ENCODE data around the gene TPD52L2.
"Not testable (repeated sequence)": the region's sequence is repeated elsewhere in the genome, so short reads cannot be mapped to it uniquely, and the experiment has no call there.

Gene TPD52L2

GRCh38 chr20:63926298-63926697 is 61.2 kb downstream of the TPD52L2 start:
- FAIRE-seq (peak; percentile 86), DNase-seq (ENCODE audit: insufficient read length, low spot score) (no peak)

- peak; percentile 65 for FAIRE-seq
- no peak for DNase-seq (ENCODE audit: insufficient read length, low spot score)
Measured at GRCh38 chr20:63929071-63929470, 64.0 kb downstream of the TPD52L2 start.

GRCh38 chr20:63929473-63929883 is 64.4 kb downstream of the TPD52L2 start:
- DNase-seq (ENCODE audit: insufficient read length, low spot score); FAIRE-seq: not testable (repeated sequence)

- FAIRE-seq = no peak
Measured at GRCh38 chr20:63930971-63931553, 66.0 kb downstream of the TPD52L2 start.

GRCh38 chr20:63931735-63932134 is 66.7 kb downstream of the TPD52L2 start:
- DNase-seq (ENCODE audit: insufficient read length, low spot score) (no peak), FAIRE-seq (peak; percentile 74)

More at GRCh38 chr20:63930971-63931553, 66.0 kb downstream of the TPD52L2 start:
- DNase-seq (ENCODE audit: insufficient read length, low spot score) = no peak

GRCh38 chr20:63932606-63933160 is 67.6 kb downstream of the TPD52L2 start:
- DNase-seq (ENCODE audit: insufficient read length, low spot score) = no peak
- peak; percentile 59 for FAIRE-seq

- no peak for DNase-seq (ENCODE audit: insufficient read length, low spot score)
- FAIRE-seq = no peak
Measured at GRCh38 chr20:63933646-63934045, 68.6 kb downstream of the TPD52L2 start.

- DNase-seq (ENCODE audit: insufficient read length, low spot score) = no peak
- FAIRE-seq = no peak
Measured at GRCh38 chr20:63934271-63935068, 69.4 kb downstream of the TPD52L2 start.

- DNase-seq (ENCODE audit: insufficient read length, low spot score) = no peak
- FAIRE-seq = no peak
Measured at GRCh38 chr20:63935447-63935846, 70.4 kb downstream of the TPD52L2 start.

GRCh38 chr20:63937596-63937995 is 72.5 kb downstream of the TPD52L2 start:
- FAIRE-seq = no peak

GRCh38 chr20:63939061-63939935 is 74.2 kb downstream of the TPD52L2 start:
- FAIRE-seq (no peak), DNase-seq (ENCODE audit: insufficient read length, low spot score) (no peak)

More at GRCh38 chr20:63937596-63937995, 72.5 kb downstream of the TPD52L2 start:
- DNase-seq (ENCODE audit: insufficient read length, low spot score) = no peak

- FAIRE-seq = peak; percentile 73
- DNase-seq (ENCODE audit: insufficient read length, low spot score) = no peak
Measured at GRCh38 chr20:63940071-63940471, 75.0 kb downstream of the TPD52L2 start.

GRCh38 chr20:63940472-63941266 is 75.6 kb downstream of the TPD52L2 start:
- FAIRE-seq (peak; percentile 44), DNase-seq (ENCODE audit: insufficient read length, low spot score) (no peak)
